CD4-positive, alpha-beta T cell treated with Interleukin-4 for 1 hour (primary cell): ENCODE results near the gene AVPR1B.

Source experiments
- DNase-seq, 2 donors: peaks; one replicate each; pipeline ENCODE4 v3.0.0-alpha.2; 2020 to 2022

AVPR1B gene

DNA sequence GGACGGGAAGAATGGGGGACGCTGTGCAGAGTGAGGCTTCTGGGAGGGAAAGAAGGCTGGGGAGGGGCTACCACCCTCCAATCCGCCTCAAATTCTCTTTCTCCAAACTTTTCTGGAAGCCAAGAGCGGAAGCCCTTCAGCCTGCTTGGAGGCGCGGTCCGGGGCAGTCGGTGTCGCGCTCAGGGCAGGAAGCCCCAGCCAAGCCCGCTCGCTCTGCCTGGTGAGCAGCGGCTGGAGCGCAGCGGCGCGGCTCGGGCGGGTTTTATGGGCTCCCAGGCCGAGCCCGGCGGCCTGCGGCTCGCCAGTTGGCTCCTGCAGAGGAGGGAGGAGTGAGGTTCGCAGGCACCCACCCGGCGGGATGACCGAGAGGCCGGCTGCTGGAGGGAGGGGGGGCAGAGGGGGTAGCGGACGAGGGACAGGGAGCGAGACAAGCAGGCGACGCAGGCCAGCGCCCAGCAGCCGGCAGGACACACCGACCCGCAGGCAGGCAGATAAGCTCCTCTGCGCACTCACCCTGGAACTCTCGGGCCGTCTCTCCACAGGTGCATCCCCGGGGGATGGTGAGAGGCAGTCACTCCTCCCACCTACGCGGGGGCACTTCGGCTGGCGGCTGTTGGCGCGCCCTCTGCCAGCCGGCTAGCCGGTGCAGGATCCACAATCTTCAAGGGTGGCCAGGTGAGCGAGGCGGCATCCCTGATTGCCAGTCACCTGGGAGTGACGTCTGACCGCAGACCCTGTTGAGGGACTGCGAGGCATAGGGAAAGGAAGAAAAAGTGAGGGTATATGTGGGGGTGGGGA lies at the start of gene AVPR1B:
AVPR1B (minus strand) TSS at position 238 of the 798 bp plus-strand sequence. CDS start 498 bp downstream, outside the sequence.
- DNase-seq = peak in 1 of 2 donors; percentile 2

DNA sequence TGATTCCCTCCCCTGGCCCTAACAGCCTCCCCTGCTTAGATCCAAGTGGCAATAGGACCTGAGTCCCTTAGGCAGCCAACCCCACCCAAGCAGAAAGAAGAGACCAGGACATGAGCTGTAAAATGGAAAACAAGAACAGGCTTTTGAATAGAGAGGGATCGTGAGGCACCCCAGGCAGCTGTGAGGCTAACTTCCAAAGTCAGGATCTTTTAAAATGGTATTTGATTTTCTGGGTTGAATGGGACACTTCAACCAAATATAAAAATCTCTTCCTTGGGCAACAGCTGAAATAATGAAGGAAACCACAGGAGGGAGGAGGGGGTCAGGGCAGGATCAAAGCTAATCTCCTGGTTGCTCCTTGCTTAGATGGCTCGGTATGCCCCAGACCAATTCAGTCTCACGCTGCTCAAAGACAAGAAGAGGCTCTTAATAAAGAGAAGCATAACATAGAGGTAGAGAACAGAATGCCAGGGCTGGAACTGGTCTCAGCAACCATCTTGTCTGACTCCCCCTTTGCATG lies 28.6 kb upstream of the AVPR1B start:
- DNase-seq = no peak

DNA sequence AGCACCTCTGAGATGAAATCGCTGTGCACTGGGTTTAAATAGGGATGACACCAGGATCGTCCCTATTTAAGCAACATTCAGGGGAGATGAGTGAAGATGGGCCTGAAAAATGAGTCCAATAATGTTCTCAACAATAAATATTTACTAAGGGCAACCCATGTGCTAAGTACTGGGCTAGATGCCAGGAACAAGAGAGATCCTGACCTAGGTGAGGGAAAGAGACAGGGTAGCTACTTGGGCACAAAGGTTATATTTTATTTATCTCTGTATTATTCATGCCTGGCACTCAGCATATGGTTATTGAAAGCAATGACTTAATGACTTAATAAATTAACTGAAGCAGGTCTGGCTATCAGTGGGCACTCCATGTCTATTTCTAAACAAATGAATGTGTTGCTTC lies 27.4 kb upstream of the AVPR1B start:
- DNase-seq = no peak

GRCh38 chr1:206143537-206144172 lies 26.5 kb upstream of the AVPR1B start:
- DNase-seq = no peak

DNA sequence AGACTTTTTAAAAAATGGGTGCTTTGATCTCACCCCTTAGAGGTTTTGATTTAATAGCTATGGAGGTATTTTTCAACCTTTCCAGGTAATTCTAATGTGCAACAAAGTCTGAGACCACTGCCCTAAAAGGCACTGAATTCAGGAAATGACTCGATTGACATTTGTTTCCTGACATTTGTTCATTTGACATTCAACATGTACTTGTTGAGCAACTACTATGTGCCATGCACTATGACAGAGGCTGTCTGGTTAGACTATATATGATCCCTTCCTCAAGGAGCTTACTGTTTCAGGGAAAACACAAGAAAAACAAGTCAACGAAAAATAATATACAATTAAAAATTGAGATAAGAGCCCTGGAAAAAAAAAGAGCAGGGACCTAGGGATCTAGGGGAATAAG lies 25.6 kb upstream of the AVPR1B start:
- DNase-seq = no peak

- DNase-seq = no peak
Observed at GRCh38 chr1:206142011-206142410, 24.8 kb upstream of the AVPR1B start.

DNA sequence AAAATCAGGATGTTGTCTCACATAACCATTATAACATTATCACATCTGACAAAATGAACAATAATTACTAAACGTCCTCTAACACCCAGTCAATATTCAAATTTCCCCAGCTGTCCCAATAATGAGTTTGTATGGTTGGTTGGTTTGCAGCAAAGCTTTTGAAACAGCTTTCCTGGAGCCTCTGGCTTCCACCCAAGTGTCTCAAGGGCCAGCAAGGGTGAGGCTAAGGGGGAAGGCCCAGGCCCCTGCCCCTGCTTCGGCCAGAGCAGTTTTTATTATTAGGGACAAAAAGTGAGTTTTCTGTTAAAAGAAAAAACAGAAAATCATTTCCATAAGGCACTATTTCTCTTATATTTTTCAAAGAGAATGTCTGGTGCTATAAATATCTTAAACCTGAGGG lies 19.1 kb upstream of the AVPR1B start:
- no peak for DNase-seq

DNA sequence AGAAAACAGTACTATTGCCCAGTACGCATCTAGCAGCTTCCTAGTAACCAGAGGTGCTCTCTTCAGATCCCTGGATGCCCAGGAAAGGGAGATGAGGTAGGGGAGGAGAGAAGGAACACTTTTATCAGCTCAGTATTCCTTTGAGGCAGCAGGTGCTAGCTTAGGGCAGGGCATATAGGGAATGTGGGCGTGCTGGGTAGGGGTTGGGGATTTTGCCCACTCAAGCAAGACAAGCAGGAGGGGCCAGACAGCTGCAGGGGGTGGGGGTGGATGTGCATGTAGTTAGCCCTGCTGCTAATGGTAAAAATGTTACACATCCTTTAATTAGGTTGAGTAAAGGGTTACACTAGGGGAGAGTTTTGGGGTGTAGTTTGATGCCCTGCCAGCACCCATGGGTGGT lies 18.1 kb upstream of the AVPR1B start:
- DNase-seq = no peak

DNA sequence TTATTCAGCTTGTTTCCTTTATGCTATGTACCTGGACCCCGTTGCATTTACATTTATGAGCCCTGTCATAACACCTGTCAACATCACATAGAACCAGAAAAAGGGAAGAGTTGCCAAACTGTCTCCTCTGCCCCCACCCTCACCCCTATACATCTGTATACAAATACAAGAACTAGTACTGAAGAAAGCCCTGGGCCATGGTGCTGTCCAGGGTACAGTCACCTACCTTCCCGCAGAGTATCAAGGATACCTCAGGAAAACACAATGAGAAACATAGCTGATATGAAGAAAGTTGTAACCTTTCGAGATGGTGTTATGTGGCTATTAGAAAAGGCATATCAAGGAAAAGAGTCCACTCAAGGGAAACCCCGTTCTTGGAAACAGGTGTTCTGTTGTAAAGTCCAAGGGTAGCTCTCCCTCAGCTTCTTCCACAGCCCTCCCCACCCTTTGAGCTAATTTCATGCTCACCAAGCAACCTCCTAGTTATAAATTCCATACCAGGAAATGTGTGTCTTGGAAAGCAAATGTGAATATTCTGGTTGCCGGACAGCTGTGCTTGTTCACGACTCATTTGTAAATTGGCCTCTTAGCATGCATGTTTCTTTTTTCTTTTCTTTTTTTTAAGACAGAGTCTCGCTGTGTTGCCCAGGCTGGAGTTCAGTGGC lies 16.7 kb upstream of the AVPR1B start:
- DNase-seq = no peak

DNA sequence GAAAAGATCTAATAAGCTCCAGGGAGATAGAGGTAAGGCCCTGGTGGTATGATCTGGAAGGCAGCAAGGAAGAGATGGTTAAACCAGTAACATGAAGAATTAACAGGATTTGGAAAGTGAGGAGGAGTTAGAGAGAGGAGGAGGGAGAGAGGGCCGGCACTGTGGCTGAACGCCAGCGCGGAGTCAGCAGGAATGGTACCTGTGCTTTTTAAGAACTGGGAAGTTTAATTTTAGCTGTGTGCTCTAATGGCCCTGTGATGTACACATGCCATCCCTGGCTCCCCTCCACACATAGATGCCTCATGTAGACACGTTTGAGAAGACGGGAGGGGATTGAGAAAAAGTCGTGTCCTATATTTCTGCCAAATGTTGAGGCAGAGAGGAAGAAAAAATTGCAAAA lies 13.8 kb upstream of the AVPR1B start:
- DNase-seq = no peak

DNA sequence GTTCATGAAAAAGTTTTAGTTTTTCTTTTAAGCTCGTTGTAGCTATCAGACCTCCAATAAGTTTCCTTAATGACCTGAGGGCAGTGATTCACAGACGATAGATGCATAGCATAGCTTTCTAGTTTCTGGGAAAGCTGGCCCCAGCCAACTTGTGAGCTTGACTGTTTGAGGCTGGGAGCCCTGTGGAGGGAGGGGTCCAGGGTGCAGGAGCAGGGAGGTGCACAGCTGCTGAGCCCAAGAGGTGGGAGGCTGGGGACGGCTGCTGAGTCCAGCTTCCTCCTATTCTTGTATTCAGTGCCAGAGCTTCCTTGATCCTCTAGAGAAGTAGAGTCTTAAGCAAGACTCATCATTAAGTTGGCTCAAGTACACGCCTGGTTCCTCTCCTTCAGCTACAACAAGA lies 11.0 kb upstream of the AVPR1B start:
- no peak for DNase-seq

DNA sequence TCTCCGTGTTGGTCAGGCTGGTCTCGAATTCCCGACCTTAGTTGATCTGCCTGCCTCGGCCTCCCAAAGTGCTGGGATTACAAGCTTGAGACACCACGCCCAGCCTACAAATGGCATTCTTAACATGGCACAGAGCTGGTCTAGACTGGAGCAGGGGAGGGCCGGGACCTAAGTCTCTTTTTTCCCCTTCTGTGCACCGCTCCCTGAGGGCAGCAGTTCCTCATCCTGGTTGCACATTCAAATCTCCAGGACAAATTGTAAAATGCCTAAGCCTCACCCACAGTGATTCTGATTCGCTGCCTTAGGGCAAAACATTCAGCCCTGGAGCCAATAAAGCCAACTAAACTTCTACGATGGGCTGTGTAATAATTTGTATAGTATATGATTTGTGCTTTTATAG lies 10.1 kb upstream of the AVPR1B start:
- no peak for DNase-seq

GRCh38 chr1:206125346-206125745 lies 8.2 kb upstream of the AVPR1B start:
- DNase-seq = no peak

- no peak for DNase-seq
Observed at GRCh38 chr1:206122686-206123085, 5.5 kb upstream of the AVPR1B start.

- DNase-seq = no peak
Observed at GRCh38 chr1:206121269-206121668, 4.1 kb upstream of the AVPR1B start.

DNA sequence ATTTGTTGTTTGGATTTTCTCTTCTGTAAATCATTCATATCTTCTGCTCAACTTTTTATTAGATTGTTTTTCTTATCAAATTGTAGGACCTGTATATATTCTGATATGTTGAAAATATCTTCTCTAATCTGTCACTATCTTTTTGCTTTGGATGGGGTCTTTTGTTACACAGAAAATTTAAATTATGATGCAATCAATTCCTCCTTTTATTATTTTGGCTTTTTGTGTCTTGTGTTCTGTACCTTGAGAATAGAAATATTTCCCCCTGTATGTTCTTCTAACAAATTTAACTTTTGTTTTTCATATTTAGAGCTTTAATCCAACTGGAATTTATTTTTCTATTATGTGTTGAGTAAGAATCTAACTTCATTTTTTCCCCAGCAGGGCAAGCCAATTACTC lies 3.2 kb upstream of the AVPR1B start:
- DNase-seq = no peak

DNA sequence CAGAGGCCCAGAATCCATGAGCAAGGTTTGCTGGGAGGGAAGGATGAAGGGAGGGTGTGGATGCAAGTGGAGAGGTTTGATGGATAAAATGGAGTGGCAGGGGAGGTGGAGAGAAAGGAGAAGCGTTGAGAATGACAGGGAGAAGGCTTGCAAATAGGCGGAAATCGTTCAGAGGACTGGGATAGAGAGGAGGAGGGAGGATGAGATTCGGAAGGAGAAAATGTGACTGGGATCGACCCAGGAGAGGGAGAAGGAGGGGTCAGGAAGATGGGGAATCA lies 376 bp downstream of the AVPR1B start:
- DNase-seq = no peak

DNA sequence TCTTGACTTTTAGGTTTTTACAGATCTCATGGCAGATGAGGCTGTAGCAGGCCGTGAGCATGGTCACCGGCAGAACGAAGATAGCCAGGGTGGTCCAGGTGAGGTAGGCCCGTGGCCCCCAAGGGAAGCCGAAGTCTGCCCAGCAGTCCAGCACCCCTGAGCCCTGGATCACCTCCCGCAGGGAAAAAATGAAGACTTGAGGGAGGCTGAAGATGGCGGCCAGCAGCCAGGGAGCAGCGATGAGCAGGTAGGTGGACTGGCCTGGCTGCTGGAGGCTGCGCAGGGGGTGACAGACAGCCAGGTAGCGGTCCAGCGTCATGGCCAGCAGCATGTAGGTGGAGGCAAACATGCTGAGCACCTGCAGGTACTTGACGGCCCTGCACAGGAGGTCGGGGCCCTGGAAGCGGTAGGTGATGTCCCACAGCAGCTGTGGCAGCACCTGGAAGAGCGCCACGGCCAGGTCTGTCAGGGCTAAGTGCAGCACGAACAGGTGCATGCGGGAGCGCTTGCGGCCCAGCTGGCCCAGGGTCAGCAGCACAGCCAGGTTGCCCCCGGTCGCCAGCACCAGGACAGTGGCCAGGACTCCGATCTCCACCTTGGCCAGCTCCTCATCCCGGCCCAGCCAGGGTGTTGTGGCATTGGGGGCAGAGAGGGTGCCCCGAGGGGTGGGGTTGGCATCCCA lies 856 bp downstream of the AVPR1B start:
- DNase-seq = no peak

- no peak for DNase-seq
Observed at GRCh38 chr1:206115791-206116190, 1.4 kb downstream of the AVPR1B start.

DNA sequence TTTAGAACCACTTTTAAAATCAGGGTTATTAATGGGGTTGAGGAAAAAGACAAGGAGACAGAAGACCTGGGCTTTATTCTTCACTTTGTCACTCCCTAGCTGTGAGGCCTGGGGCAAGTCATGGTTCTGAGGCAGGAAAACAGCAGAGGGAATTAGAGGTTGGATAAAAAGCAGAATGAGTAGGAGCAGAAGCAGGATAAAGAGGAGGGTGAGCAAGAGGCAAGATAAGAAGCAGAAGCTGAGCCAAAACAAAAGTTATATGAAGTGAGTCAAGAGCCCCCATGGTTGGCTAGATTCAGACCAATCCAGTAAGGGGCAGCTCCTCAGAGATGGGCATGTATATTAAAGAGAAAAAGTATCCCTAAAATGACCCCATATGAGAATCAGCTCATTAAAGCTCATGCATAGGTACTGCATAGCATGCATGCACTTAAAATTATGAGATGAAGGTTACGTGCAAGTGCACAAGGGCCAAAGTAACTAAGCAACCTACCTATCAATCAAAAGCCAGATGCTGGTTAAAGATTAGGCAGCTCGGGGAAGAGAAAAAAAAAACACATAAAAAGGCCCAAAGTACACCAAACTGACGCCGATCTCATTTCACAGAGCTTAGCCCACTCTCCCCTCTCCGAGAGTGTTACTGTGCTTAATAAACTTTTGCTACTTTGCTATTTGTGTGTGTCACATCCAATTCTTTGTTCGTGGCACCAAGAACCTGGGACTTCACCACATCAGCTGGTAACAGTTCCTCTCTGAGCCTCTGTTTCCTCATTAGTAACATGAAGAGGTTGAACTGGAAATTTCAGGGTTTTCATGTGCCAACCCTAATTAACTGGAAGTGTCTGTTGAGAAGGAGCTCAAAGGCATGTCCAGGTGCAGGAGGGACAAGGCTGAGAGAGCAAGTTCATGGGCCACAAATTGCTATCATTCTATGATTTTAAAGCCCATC lies 2.2 kb downstream of the AVPR1B start:
- no peak for DNase-seq

GRCh38 chr1:206112600-206113301 lies 4.4 kb downstream of the AVPR1B start:
- no peak for DNase-seq
